ENCODE results near the gene GSKIP.
A peak's percentile ranks its signal among the peaks of the same experiment; 100 is the strongest.
"Not testable (repeated sequence)": the region's sequence is repeated elsewhere in the genome, so short reads cannot be mapped to it uniquely, and the experiment has no call there.

Gene GSKIP

GRCh38 chr14:96362965-96363750 lies at the start of gene GSKIP, which contains the start of gene ATG2B:
GSKIP (plus strand) TSS chr14:96363526; CDS start chr14:96382248, 18,722 bp downstream.
ATG2B (minus strand) TSS chr14:96363341; CDS start chr14:96362976, 365 bp downstream.
- DNase-seq, result peak; percentile 94

- no peak for DNase-seq
Observed at GRCh38 chr14:96316087-96316486, 47.2 kb upstream of the GSKIP start.

GRCh38 chr14:96318836-96319235 lies 44.5 kb upstream of the GSKIP start:
- DNase-seq, result no peak

- DNase-seq, result no peak
Observed at GRCh38 chr14:96320605-96321004, 42.7 kb upstream of the GSKIP start.

GRCh38 chr14:96324219-96324618 lies 39.1 kb upstream of the GSKIP start:
- DNase-seq, result no peak

- no peak for DNase-seq
Observed at GRCh38 chr14:96338551-96338950, 24.8 kb upstream of the GSKIP start.

- no peak for DNase-seq
Observed at GRCh38 chr14:96341323-96341722, 22.0 kb upstream of the GSKIP start.

- DNase-seq, result no peak
Observed at GRCh38 chr14:96345669-96346068, 17.7 kb upstream of the GSKIP start.

- DNase-seq, result not testable (repeated sequence)
Observed at GRCh38 chr14:96347957-96348356, 15.4 kb upstream of the GSKIP start.

GRCh38 chr14:96349286-96350075 lies 13.8 kb upstream of the GSKIP start:
- no peak for DNase-seq

GRCh38 chr14:96351986-96352385 lies 11.3 kb upstream of the GSKIP start:
- DNase-seq, result no peak

GRCh38 chr14:96352708-96353107 lies 10.6 kb upstream of the GSKIP start:
- no peak for DNase-seq

- no peak for DNase-seq
Observed at GRCh38 chr14:96354246-96354645, 9.1 kb upstream of the GSKIP start.

- no peak for DNase-seq
Observed at GRCh38 chr14:96357216-96357615, 6.1 kb upstream of the GSKIP start.

- no peak for DNase-seq
Observed at GRCh38 chr14:96359959-96360358, 3.4 kb upstream of the GSKIP start.

GRCh38 chr14:96362071-96362964 lies 1.0 kb upstream of the GSKIP start:
- peak; percentile 41 for DNase-seq

- DNase-seq, result peak; percentile 7
Observed at GRCh38 chr14:96363751-96364336, 518 bp downstream of the GSKIP start.

- DNase-seq, result no peak
Observed at GRCh38 chr14:96364962-96365361, 1.6 kb downstream of the GSKIP start.

- DNase-seq, result no peak
Observed at GRCh38 chr14:96368534-96368933, 5.2 kb downstream of the GSKIP start.

- DNase-seq, result no peak
Observed at GRCh38 chr14:96370528-96370927, 7.2 kb downstream of the GSKIP start.

- DNase-seq, result no peak
Observed at GRCh38 chr14:96373538-96373937, 10.2 kb downstream of the GSKIP start.

- DNase-seq, result no peak
Observed at GRCh38 chr14:96376093-96376492, 12.8 kb downstream of the GSKIP start.

- DNase-seq, result no peak
Observed at GRCh38 chr14:96380735-96381134, 17.4 kb downstream of the GSKIP start.

All from CD4-positive, alpha-beta T cell treated with Interferon gamma for 1 hour (primary cell).